Tibial nerve (tissue), 4 donors: Measurements from ENCODE around the gene P3R3URF.

ENCODE experiments used
- CTCF ChIP-seq, 5 experiments: fragments of 200-600 bp in 3 of 5; fragments of 450-650 bp in 2 of 5; sonication (generic) in 3 of 5; IDR thresholded peaks; one replicate each; pipeline ENCODE4 v1.5.1; 2016 to 2019; ENCODE audit warnings: antibody characterized with exemption in 5 of 5, mild to moderate bottlenecking in 3 of 5, moderate library complexity in 2 of 5
- EP300 ChIP-seq, 2 donors: sonication (generic); formaldehyde crosslinking; IDR thresholded peaks; one replicate each; pipeline ENCODE4 v1.6.1; 2017; ENCODE audit warnings: antibody characterized with exemption in 2 of 2, mild to moderate bottlenecking in 1 of 2
- POLR2A ChIP-seq, 2 donors: fragments of 450-650 bp; IDR thresholded peaks; one replicate each; pipeline ENCODE4 v1.6.1; 2017; ENCODE audit warnings: antibody characterized with exemption in 2 of 2, mild to moderate bottlenecking in 2 of 2, moderate library complexity in 2 of 2

DNA sequence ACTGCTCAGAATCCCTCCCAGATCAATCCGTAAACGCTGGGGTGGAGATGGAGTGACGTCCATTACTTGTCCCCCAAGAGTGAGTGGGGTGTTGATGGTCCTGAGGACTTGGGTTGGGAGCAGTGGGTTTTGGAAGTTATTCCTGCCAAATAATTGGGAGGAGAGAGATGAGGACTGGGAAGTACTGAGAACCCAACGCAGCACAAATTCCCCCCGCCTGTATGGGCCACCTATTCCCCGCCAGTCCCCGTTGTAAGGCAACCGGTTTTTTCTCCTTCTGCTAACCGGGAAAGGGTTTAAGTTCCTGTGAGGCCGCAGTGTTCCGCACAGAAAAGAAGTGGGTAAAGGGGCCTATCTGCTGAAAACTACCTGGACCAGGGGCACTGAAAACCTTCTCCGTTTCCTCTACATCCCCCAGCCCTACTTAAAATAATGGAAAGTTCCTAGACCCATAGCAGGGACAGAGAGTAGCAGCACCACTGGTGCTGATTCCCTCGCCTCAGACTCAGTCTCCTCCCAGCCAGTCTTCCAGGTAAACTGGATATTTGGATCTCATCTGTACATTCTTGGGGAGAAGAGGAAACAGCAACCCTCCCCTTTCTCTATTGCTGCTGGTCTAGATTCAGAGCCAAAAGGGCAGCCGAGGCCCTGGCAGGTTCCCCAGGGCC is 27.6 kb upstream of the P3R3URF start:
- TF ChIP-seq CTCF (IDR thresholded peaks at IDR 0.05) = no peak
- no peak for TF ChIP-seq POLR2A (IDR thresholded peaks at IDR 0.05)
- no peak for TF ChIP-seq EP300 (IDR thresholded peaks at IDR 0.05)
